GM19395 (cell line): Measurements from ENCODE around the gene FRMPD4.
"Not testable (repeated sequence)": the region's sequence is repeated elsewhere in the genome, so short reads cannot be mapped to it uniquely, and the experiment has no call there.

Experiments
- ATAC-seq: cut with Tn5 transposase; IDR thresholded peaks from one replicate; pipeline ENCODE4 v1.9.1; 2021; ENCODE audit warnings: mild to moderate bottlenecking, moderate library complexity; ENCODE audit not compliant: unreplicated experiment

FRMPD4 gene

DNA sequence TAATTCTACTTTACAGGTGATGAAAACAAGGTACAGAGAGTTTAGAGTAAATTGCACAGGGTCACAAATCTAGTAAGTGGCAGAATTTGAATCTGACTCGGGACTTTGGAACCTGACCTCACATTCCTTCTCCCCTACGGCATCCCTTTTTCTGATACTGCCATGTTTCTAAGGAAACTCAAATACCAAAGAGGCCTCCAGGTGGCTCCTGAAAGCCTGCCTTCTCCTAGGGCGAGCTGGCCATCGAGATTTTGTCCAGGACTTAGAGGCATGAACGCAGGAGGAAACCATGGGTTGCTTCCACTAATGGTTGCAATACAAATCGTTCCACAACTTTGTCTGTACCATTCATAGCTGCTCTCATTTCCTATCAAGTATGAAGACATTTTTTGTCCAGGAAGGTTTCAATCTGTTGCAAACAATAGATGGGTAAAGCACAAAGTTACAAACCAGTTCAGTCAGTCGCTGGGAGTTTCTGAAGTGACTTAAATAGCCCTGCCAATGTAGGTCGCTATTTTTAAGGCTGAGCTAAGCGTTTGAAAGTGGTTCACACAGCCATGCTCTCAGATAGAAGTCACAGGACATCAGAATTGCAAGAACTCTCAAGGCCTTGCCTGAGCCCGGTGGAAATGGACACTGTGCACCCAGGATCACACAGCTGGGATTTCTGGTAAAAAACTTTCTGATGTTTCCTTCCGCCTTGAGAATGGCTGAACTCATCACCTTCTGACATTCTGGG lies 356.3 kb downstream of the FRMPD4 start:
- ATAC-seq: no peak

DNA sequence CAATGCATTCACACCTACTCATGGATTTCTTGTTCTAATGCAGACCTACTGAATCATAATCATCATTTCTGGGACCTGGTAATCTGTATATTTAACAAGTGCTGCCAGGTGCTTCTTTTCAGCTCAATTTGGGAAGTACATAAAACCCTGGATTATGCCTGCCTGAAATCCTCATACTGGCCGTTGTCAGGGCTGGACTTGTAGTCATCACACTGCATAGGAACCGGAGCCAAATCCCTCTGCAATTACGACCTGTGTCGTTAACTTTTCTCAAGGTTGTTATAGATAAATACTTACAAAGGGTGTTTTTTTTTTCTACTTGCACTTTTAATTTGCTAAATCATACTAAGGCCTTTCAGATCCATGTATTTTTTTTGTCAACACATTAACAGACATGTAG lies 358.1 kb downstream of the FRMPD4 start:
- ATAC-seq: no peak

DNA sequence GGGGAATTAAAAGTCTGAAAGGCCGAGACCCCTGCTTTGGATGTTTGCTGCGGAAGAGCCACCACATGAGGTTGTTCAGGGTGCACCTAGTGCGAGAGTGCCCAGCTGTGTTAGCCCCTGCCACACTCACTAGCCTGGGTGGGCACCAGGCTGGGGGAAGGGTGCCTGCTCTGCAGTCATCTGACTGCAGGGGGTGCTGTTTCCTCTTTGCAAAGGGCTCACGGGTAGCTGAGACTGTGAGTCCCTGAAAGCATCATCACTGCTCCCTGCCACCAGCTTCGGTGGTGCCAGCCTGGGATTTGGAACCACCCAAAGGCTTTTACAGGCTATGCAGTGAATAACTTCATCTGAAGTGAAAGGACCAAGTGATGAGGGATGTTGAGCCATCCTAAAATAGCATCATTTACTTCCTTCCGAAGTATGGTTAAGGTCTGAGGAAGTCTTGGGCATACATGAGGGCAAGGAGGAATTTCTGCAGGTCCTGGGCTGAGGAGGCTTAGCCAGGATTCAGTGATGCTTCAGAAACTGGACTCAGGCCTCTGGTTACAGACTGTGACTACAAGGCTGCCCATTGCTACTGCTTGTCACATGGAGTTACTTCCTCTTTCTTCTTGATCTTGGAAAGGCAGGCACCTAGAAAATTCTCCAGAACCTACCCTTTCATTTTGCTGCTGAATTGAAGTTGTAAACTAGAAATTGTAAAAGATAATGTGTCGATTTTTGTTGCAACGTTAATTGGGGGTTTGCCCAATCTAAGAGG lies 359.7 kb downstream of the FRMPD4 start:
- ATAC-seq: peak; percentile 85

- ATAC-seq: no peak
Observed at GRCh38 chrX:12505127-12505526, 366.9 kb downstream of the FRMPD4 start.

- peak; percentile 100 for ATAC-seq
Observed at GRCh38 chrX:12515384-12515783, 377.1 kb downstream of the FRMPD4 start.

- no peak for ATAC-seq
Observed at GRCh38 chrX:12526306-12526705, 388.0 kb downstream of the FRMPD4 start.

DNA sequence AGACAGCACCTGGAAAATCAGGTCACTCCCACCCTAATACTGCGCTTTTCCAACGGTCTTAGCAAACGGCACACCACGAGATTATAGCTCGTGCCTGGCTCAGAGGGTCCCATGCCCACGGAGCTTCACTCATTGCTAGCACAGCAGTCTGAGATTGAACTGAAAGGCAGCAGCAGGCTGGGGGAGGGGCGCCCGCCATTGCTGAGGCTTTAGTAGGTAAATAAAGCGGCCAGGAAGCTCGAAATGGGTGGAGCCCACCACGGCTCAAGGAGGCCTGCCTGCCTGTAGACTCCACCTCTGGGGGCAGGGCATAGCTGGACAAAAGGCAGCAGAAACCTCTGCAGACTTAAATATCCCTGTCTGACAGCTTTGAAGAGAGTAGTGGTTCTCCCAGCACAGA lies 399.8 kb downstream of the FRMPD4 start:
- not testable (repeated sequence) for ATAC-seq

GRCh38 chrX:12542251-12542650 lies 404.0 kb downstream of the FRMPD4 start:
- ATAC-seq: not testable (repeated sequence)

- ATAC-seq: no peak
Observed at GRCh38 chrX:12548341-12548740, 410.1 kb downstream of the FRMPD4 start.

DNA sequence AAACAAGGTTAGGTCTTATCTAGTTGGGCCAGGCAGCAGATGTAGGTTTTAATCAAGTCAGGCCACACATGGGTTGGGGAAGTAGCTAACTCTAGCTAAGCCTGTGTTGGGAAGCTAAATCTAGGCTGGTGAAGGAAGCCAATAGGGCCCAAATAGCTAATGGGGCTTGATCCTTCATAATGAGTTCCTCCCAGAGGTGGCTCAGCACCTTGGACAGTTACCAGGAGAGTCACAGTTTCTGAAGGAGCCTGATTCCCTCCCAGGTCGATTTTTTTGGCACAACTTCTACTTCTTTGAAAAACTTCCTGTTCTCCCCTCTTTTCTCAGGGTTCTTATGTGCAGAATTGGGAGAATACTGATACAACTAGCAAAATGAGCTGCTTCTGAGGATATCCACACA lies 410.5 kb downstream of the FRMPD4 start:
- no peak for ATAC-seq

GRCh38 chrX:12554206-12554605 lies 415.9 kb downstream of the FRMPD4 start:
- ATAC-seq: no peak

GRCh38 chrX:12563121-12563520 lies 424.8 kb downstream of the FRMPD4 start:
- ATAC-seq: no peak

DNA sequence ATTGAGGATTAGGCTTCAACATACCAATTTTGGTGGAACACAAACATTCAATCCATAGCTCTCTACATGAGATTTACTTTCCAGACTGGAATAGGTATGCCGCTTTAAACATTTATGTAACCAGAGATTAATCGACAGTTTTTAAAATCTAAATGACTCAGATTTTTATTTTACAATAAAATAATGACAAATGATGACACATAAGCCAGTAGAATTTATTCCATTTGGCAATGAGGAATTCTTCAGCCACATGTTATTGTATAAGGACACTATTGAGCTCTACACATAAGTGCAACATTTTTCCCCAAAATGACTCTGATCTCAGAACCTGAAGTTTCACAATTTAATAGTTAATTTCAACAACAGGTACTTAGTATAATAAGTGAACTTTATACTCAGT lies 425.9 kb downstream of the FRMPD4 start:
- ATAC-seq: no peak

- ATAC-seq: no peak
Observed at GRCh38 chrX:12567857-12568256, 429.6 kb downstream of the FRMPD4 start.

DNA sequence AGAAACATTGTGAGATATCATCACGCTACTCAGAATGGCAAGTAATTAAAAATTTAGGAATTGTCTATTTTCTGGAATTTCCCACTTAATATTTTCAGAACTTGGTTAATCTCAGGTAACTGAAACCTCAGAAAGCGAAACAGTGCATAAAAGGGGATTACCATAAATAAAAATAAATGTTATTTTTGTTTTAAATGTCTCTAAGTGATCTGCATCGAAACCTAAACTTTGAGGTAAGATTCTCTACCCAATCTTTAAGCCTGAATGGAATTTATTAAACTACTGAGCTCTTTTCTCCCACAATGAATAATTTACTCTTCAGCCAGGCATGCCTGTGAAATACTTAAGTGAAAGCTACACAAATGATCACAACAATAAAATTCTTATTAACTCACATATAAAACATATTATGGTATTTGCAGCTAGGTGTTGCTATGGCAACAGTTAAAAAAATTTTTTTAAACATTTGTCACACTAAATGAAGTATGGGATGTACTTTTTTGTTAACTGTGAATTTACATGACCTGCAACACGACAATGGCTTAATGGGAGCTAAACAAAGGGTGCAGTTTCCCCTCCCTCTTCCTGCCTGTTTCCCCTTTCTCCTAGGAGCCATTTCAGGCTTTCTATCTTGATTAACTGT lies 432.7 kb downstream of the FRMPD4 start:
- ATAC-seq: no peak

- ATAC-seq: no peak
Observed at GRCh38 chrX:12579311-12579710, 441.0 kb downstream of the FRMPD4 start.

DNA sequence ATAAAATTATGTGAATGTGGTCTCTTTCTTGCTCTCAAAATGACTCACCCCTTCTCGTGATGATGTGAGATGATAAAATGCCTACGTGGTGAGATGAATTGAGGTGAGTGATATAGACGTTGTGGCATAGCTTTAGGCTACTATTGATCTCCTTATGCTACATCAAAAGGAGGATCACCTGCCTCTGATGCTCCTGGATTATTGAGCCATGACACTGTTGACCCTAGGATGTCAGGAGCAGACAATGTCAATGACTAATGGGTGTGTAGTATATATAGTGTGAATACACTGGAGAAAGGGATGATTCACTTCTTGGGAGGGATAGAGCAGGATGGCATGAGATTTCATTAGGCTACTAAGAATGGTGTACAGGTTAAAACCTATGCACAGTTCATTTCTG lies 442.3 kb downstream of the FRMPD4 start:
- no peak for ATAC-seq

- ATAC-seq: no peak
Observed at GRCh38 chrX:12581546-12581945, 443.3 kb downstream of the FRMPD4 start.

DNA sequence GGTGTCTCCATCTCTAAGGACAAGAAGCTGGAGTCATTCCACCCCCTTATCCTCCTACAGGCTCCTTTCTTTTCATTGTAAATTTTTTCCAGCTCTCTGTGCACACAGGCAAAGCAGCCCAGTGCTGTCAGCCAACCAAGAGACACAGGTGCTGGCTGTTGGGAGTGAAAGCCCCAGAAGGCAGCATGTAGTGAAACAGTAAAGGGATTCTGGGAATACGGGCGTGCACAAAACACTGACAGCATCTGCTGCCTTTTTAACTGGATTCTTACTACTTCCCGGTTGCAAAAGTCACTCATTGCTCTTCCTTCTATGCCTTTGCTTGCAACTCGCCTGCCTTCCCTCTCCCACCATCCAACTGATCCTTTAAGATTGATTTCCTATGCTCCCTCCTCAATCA lies 444.4 kb downstream of the FRMPD4 start:
- ATAC-seq: no peak

DNA sequence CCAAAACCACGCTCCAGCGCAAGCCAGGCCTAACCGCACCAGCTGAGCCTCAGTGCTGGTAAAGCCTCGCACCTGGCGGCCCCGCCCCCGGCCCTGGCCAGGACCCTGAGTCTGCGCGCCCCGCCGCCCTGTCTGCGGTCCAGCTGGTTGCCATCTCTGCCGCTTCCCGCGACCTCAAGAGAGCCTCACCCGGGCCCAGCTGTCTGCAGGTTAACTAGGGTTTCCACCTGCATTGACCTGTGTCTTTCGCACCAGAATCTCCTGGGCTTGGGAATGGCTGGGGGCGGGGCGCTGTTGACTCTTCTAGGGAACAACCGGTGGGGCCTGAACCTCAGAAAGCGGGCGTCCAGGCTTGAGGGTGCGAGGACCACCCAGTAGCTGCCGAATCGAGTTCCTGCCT lies 445.3 kb downstream of the FRMPD4 start:
- no peak for ATAC-seq

DNA sequence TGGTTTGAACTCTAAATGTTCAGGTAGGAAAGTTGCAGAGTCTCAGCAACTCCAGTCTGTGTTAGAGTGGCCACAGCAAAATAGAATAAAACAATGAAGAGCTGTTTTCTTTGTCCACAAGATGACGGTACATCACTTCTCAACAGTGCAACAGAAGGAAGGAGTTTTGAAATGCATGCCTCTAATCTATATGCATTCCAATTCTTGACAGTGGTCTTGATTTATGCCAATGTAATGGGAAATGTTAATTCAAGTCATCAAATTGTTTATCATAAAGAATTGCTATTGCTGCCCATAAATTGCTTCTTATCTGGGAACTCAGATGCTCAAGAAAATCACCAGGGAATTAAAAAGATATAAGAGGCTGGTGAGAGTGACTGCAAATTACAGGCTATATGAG lies 457.4 kb downstream of the FRMPD4 start:
- no peak for ATAC-seq

GRCh38 chrX:12610079-12610478 lies 471.8 kb downstream of the FRMPD4 start:
- ATAC-seq: no peak
